Activated CD4-positive, alpha-beta T cell treated with anti-CD3 and anti-CD28 coated beads for 24 hours (primary cell): Measurements from ENCODE around the gene HYPK.

Experiments used
- DNase-seq, 2 donors: peaks; one replicate each; pipeline ENCODE4 v3.0.0-alpha.2; 2020; ENCODE audit warnings: low read depth in 2 of 2

Gene HYPK

DNA sequence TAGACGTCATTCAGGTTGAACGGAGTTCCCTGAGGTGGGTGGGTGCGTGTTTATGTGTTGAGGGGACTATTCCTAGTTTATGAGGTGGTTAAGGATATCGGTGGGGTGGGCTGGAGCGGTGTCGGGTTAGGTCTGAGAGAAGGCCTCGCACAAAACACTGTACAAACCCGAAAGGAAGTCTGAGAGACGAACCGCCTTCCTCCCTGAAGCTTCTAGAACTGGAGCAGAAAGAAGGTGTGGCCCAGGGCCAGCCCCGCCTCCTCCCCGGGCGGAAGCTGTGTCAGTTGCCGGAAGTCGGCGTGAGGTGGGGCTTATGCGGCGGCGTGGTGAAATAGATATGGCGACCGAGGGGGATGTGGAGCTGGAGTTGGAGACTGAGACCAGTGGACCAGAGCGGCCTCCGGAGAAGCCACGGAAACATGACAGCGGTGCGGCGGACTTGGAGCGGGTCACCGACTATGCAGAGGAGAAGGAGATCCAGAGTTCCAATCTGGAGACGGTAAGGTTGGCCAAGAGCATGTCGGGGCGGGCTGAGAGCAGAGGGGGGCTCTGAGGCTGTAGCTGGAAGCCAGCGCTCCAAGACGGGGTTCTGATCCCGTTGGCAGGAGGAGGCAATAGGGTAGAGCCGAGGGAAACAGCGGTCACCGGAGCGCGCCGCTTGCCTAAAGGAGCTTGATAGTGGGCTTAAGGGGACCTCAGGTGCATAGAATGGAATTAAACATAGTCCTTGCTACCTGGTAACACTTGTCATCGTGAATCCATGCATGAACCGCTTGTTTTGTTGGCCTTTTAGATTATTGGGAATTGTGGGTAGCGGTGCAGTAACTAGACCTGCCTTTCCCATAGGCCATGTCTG lies at the start of gene HYPK:
Gene HYPK, plus strand, starts transcription at position 314 of the 856 bp plus-strand sequence. Its CDS starts 24 bp downstream, at position 338.
- DNase-seq, result peak; percentile 82 to 88

- no peak for DNase-seq
Measured at GRCh38 chr15:43751885-43752284, 48.5 kb upstream of the HYPK start.

- no peak for DNase-seq
Measured at GRCh38 chr15:43762824-43763223, 37.6 kb upstream of the HYPK start.

DNA sequence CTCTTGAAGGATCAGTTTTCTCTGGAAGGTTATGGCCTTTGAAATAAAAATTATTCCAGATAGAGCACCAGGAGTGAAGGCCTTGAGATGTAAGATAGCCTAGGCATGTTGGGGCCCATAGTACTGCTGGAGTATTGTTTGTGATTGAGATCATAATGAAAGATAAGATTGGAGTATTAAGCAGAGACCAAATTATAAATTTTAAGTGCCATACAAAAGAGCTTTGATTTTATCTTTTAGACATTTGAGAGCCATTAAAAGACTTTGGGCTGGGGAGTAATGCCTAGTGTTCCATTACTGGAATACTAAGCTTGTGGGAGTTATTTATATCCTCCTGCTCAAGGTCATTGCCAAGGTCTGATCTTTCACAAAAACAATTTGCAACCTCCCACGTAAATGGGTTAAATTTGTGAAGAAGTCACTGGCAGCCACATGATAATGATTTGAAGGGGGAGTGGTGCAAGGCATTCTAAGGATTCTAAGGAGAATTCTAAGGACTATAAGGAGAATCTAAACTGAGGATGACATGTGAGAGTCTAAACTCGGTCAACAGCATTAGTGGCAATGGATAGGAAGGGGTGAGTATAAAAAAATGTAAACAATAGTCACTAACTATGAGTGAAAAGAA lies 36.5 kb upstream of the HYPK start:
- DNase-seq, result no peak

DNA sequence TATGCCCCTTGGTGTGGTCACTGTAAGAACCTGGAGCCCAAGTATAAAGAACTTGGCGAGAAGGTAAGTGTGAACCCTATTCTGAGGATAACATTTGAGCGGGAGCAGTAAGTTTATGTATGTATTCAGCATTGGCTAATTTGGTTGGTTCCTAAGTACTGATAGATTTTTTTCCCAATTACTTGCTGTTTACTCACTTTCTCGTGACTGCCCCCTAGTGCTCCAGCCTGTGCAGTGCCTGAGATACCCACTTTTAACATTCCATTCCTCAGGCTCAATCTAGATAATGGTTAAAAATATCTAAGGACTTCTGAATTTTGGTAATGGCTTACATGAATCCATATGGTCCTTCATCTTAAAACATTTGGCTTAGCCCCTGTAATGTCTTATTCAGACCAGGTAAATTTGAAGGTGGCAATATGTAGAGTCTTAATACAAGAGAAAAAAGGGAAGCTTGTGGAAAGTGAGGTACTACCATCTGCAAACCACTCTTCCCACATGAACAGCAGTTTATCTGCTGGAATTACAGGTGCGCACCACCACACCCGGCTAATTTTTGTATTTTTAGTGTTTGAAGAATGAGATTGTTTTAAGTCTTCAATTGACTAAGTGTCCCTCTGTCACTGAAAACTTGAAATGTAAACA lies 30.7 kb upstream of the HYPK start:
- peak; percentile 53 to 61 for DNase-seq

- DNase-seq, result no peak
Measured at GRCh38 chr15:43771816-43772215, 28.6 kb upstream of the HYPK start.

DNA sequence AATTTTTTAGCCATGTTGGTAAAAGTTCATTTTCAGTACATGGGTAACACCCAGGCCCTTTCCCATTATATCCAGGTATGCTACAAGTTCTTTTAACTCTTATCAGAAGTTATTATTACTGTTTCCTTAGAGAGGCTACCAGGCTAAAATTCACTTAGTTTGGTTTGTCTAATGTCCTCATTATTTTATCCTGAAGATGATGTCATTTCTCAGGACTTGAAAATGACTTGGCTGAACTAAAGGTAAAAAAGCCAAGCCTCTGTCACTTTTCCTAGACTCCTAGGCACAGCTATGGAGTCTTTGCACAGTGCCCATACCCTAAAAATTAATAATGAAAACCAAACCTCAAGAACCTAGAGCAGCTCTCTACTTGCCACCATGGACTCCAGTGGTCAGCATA lies 27.8 kb upstream of the HYPK start:
- DNase-seq, result no peak

GRCh38 chr15:43774062-43774461 lies 26.3 kb upstream of the HYPK start:
- no peak for DNase-seq

GRCh38 chr15:43775411-43775965 lies 24.9 kb upstream of the HYPK start:
- no peak for DNase-seq

- peak in 1 of 2 donors; percentile 9 for DNase-seq
Measured at GRCh38 chr15:43776101-43776717, 24.2 kb upstream of the HYPK start.

DNA sequence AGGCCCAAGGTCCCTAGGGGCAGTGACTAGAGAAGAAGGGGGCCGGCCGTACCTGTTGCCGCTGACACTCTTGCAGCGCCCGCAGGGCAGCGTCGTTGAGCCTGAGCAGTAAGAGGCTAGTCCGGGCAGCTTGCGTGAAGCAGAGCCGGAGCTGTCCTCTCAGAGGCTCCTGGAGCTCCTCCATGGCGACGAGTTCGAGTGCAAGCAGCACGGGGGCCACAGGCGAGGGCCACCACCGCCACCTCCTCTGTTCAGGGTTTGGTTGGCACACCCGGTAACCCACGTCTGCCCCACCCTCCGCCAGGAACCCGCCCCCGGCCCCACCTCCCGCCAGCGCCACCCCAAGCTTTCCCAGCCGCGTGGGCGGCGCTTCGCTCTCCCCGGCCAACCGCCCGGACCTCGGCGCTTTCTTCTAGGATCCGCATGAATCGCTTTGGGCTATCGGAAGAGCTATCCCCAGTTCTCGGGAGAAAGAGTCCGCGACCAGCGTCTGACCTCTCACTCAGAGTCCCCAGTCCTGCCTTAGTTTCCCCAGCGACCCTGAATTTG lies 23.6 kb upstream of the HYPK start, which contains the start of gene ELL3:
Gene ELL3, minus strand, starts transcription at position 249 of the 549 bp plus-strand sequence. Its CDS starts 65 bp downstream, at position 184.
- peak; percentile 58 to 73 for DNase-seq

DNA sequence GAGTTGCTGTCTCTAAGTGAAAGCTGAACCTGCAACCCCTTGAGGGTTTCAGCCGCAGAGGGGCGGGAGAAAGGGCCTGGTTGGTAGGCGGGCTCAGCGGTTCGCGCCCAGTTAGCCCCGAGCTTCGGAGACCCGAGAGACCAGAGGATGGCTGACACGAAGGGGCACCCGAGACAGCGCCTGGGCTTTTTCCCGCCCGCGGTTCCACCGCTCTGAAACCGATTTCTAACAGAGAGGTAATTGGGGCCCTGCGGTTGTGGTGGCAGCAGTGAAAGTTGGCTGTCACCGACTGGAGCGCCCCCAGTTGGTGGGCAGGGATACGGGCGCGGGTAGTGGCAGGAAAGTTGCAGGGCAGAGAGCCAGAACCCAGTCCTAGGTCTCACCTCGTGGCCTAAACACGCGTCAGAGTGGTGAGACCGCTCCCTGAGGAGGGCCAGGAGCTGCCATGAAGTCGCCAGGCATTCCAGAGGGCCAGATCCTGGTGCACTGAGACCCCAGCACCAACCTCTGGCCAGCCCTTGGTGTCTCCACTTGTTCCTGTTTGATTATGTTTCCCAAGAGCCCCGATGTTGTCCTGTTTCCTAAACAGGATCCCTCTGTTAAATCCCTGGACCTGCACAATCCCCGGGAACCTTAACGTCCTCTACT lies 23.0 kb upstream of the HYPK start:
- DNase-seq, result peak; percentile 69 to 83

- no peak for DNase-seq
Measured at GRCh38 chr15:43779016-43779415, 21.4 kb upstream of the HYPK start.

DNA sequence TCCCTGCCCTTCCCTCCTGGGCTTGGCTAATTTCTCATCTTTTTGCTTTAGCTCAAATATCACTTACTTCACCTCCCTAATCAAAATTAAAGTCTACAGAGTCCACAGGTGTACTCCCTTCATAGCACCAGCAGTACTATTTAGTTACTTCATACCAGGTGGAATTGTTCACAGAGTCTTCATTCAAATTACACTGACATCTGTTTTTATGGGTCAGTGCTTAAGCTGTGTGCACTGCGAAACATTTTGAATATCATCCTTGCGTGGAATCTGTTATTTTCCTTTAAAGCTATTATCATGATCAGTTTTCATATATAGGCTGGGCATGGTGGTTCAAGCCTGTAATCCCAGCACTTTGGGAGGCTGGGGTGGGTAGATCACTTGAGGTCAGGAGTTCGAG lies 11.0 kb upstream of the HYPK start:
- DNase-seq, result no peak

DNA sequence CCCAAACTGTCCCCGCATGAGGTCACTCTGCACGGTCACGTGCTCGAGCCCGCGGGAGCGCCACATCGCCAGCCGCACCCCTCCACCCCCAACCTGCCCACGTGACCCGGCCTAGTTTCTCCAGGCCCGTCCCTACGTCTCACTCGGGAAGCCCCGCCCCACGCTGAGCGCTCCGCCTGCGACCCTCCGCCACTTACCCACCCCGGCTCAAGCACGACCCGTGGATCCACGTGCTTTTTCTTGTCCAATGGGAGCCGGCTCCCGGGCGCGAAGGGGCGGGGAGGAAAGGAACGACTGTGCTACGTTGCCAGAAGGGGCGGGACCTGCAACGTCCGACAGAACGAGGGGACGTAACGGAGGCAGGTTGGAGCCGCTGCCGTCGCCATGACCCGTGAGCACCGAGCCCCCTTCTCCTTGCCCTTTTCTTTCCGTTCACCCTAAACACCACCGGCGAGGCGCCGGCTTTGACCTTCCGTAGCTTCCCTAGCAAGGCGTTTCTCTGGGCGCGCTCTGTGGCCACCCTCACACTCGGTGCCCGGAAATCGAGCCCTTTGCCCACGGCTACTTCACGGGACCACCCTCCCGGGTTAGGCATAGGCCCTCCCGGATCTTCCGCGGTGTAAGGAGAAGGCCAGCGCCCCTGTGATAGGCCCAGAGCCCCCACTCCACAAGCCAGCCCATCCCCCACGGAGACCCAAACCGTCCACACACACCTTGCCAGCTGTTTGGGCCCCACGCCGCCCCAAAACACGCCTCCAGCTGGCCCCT lies 8.2 kb upstream of the HYPK start, which contains the start of gene SERF2:
Gene SERF2, plus strand, starts transcription at position 328 of the 768 bp plus-strand sequence. Its CDS starts 57 bp downstream, at position 385.
- DNase-seq, result peak; percentile 99 to 100

DNA sequence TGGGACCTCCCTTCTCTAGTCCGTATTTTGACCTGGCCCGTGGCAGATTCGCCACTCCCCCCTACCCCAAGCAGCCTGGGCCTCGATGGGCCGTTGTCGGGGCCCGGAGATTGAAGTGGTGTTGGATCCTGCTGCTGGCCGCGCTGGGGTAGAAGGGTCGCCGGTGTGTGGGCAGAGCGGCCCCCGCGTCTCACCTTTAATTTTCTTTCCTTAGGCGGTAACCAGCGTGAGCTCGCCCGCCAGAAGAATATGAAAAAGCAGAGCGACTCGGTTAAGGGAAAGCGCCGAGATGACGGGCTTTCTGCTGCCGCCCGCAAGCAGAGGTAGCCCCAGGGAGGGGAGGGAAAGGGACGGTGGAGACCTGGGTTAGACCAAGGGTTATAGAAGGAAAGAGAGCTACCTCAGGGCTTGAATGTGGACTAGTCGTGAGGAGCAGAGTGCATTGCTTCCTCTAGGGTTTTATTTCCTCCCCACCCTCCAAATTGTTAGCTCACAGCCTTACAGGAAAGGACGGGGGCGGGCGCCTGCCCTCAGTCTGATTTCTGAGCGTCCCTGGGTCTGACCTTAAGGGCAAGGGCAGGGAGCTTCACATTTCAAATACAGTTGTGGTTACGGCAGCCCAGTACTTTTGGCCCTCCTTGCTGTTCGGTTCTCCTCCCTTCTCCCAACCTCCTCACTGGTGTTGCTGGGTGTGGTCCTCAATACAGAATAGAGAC lies 7.5 kb upstream of the HYPK start:
- DNase-seq, result peak in 1 of 2 donors; percentile 8

DNA sequence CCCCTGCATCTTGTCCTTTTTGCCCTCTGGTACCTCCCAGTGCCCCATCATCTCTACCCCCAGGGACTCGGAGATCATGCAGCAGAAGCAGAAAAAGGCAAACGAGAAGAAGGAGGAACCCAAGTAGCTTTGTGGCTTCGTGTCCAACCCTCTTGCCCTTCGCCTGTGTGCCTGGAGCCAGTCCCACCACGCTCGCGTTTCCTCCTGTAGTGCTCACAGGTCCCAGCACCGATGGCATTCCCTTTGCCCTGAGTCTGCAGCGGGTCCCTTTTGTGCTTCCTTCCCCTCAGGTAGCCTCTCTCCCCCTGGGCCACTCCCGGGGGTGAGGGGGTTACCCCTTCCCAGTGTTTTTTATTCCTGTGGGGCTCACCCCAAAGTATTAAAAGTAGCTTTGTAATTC lies 6.8 kb upstream of the HYPK start:
- no peak for DNase-seq

DNA sequence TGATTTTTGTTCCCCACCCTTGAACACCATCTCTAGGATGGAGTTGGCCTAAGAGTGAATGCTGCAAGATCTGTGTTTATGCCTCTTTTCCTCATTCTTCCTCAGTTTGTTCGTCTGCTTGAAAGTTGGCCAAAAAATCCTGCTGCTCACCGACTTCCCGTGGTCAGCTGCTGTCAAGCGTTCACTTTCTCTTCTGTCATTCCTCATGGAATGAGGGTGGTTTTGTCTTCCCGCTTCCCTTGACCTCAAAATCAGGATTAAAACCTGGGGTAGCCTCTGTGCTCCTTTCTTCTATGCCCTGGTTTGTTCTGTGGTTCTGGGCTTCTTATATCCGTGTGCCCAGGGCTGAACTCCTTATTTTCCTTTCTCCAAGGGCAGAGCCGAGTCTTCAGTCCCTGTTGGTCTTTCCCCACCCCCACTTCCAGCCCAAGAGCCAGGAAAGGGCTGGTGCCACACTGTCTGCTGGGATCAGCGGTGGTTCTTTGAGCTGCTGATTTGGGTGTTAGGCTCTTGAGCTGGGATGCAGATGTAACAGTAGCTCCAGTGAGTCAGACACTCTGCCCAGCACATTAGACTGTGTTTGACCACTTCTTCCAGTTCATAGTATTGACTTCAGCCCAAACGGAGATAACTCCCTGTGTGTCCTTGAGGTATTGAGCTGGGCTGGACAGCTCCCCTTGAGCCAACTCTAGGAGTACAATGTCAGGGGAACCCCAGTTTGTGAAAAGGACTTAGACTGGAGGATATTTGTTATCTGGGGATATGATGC lies 5.9 kb upstream of the HYPK start:
- no peak for DNase-seq

DNA sequence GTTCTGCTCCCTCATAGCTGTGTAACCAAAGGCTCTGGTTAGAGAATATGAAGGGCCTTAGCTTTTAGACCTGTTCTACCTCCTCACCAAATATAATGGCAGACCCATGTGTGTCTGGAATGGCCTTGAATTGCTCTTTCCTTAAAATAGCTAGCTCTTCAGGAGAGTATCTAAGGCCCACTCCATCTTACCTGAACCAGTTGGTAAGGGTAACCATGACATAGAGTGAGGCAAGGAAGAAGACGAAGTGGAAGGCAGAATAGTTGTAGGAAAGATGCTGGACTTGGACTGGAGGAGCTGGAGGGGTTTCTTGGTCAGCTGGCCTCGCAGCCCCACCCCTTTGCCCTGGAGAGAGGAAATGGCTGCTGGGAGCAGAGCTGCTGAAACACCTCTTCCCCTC lies 5.2 kb upstream of the HYPK start:
- DNase-seq, result no peak
